ENCODE measurements around the gene TRPM5.

Gene TRPM5

DNA sequence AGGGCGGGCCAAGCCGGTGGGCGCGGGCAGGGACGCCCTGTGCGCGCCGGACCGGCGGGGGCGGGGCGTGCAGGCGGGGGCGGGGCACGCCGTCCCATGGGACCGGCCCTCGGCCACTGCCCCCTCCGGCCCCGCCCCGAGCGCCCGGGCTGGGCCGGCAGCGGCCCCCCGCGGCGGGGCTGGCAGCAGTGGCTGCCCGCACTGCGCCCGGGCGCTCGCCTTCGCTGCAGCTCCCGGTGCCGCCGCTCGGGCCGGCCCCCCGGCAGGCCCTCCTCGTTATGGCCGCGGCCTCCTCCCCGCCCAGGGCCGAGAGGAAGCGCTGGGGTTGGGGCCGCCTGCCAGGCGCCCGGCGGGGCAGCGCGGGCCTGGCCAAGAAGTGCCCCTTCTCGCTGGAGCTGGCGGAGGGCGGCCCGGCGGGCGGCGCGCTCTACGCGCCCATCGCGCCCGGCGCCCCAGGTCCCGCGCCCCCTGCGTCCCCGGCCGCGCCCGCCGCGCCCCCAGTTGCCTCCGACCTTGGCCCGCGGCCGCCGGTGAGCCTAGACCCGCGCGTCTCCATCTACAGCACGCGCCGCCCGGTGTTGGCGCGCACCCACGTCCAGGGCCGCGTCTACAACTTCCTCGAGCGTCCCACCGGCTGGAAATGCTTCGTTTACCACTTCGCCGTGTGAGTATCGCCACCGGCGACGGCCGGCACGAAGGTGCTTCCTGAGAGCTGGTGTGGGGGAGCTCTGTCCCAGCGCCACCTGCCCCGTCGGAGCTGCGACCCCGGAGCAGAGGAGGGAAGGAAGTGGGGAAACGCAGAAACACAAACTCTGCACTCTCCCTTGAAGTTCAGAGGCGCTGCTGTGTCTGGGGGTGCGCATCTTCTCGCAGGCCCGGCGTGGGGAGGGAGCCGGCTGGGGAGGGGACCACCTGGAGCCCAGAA is 769 bp upstream of the TRPM5 start, which contains the start of gene KCNQ1:
Gene KCNQ1, plus strand, starts transcription at position 188 of the 925 bp plus-strand sequence. Its CDS starts 91 bp downstream, at position 279.
- peak in 1 of 42 donors; percentile 18 for DNase-seq
- intact Hi-C loops (cut with DNase I), result no loop called here

DNA sequence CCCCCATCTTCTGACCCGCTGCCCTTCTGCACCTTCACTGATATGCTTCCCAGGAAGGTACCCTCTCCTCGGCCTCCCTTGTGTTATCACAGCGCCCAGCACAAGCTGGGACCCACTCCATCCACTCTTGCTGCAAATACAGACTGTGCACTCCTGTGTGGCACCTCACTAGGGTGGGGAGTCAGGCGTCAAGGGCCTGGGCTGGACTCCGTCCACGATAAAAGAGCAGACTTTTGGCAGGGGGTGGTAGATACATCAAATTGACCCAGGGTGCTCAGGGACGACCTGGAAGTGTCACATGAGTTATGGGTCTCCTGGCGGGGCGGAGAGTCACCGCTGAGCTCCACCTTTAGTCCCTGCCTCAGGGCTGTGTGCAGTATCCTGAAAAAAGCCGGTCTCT is 908 bp downstream of the TRPM5 start:
- intact Hi-C loops (cut with DNase I), result no loop called here
- peak in 1 of 42 donors; percentile 6 for DNase-seq

DNA sequence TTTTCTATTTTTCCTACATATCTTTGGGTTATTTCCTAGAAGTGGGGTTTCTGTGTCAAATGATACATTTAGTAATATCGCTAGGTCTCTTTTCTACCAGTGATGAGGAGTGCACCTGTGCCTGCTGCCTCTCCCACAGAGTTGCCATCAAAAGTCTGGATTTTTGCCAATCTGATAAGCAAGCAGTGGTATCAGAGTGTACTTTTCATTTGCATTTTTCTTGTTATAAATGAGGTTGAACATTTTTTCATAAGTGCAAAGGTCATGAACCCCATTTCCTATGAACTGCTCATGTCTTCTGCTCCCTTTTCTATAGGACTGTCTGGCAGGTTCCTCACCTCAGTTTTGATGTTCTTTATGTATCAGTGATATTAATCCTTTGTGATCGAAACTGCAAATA is 1.7 kb downstream of the TRPM5 start:
- no peak for DNase-seq
- intact Hi-C loops (cut with DNase I), result no loop called here

DNA sequence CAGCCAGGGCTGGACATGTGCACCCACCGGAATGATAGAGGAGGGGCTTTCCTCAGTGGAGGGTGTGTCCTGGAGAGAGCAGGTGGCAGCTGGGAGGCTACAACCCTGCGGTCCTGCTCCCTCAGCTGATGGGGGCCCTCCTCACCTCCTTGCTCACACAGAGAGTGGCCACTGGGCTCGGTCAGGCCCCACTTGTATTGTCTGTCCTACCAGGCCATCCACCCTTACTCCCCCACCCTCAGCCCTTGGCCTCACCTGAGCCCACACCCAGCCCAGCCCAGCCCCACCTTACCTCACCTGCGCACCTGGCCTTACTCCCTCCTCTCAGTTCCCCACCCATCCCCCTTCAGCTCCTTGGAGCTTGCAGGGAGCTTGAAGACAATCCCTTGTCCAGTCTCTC is 3.1 kb downstream of the TRPM5 start:
- DNase-seq, result peak in 1 of 42 donors; percentile 4
- intact Hi-C loops (cut with DNase I), result no loop called here

DNA sequence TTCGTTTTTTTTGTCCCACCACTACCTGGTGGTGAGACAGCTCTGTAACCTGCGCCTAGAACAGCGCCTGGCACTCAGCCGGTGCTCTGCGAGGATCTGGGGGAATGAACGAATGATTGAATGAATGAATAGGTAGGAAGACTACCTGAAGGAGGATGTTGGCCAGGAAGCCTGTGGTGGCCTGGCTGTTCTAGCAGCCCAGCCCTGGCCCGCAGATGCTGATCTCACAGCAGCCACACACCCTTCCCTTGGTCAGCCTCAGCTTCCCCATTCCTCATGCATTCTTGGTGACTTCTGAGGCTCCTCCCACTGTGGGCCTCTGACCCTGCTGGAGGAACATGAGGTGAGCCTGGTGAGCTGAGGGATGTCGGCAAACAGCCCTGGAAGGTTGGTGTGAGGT is 3.7 kb downstream of the TRPM5 start:
- DNase-seq, result no peak
- intact Hi-C loops (cut with DNase I), result no loop called here

DNA sequence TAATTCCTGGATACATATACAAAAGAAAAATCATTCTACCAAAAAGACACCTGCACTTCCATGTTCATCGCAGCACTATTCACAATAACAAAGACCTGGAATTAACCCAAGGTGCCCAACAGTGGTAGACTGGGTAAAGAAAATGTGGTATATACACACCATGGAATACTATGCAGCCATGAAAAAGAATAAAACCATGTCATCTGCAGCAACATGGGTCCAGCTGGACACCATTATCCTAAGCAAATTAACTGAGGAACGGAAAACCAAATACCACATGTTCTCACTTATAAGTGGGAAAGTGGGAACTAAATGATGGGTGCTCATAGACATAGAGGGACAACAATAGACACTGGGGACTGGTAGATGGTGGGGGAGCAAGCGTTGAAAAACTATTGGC is 4.5 kb downstream of the TRPM5 start:
- intact Hi-C loops (cut with DNase I), result no loop called here
- DNase-seq, result no peak

DNA sequence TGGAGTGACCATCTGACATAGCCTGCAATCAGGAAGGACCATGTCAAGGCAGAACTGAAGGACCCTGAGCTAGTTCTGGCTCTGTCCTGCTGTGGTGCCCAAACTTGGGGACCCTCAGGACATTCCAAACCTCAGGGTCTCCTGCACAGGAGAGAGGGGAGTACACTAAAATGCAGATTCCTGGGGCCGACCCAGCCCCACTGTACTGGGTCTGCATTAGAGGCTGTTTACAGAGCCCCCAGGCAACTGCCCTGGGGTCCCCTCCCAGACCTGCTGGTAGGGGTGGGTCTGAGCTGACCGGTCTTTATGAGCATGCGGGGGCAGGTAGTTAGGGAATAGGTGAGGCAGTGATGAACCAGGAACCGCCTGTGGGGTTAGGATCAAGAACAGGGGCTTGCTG is 6.8 kb downstream of the TRPM5 start:
- intact Hi-C loops (cut with DNase I), result no loop called here
- peak in 1 of 42 donors; percentile 7 for DNase-seq

DNA sequence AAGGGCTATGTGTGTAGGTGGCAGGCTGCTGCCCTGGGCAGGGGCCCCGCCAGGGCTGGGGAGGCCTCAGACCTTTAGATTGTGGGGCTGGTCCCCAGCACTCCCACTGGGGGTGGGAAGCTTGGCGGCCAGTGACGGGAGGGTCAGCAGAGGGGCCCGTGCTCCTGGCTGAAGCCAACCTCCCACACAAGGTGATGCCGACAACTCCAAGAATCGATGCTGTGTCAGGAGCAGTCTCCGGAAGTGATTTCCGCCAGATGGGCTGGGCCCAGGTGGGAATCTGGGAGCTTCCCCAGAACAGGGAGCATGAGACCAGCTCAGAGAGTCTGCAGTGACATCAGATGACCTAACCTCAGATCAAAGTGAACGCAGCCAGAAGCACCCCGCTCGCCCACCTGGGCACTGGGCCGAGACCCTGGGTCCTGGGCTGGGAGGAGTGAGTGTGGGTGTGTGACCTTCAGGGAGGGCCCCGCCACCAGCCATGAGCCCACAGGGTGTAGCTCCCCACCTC is 7.7 kb downstream of the TRPM5 start:
- intact Hi-C loops (cut with DNase I), result no loop called here
- no peak for DNase-seq

DNA sequence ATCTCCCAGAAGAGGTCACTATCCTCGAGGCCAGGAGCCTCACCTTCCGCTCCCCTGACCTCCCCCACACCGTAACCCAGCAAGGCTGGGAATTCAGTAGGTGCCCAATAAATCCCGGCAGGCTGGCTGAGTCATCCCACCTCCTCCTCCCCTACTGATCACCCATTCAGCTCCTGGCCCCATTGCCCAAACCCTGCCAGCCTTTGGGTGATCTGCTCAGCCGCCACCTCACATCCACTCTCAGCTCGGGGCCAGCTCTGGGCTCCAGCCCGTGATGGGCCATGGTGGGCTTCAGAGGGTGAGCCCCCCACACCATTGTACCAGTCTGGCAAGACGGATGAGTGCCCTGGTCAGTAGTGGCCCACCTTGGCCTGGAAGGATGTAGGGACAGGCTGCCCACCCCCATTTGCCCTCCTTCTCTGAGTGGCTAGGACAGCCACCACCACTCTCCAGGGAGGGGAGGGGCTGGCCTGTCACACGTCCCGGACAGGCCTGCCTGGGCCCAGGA is 8.2 kb downstream of the TRPM5 start:
- peak in 1 of 42 donors; percentile 7 for DNase-seq
- intact Hi-C loops (cut with DNase I), result no loop called here

DNA sequence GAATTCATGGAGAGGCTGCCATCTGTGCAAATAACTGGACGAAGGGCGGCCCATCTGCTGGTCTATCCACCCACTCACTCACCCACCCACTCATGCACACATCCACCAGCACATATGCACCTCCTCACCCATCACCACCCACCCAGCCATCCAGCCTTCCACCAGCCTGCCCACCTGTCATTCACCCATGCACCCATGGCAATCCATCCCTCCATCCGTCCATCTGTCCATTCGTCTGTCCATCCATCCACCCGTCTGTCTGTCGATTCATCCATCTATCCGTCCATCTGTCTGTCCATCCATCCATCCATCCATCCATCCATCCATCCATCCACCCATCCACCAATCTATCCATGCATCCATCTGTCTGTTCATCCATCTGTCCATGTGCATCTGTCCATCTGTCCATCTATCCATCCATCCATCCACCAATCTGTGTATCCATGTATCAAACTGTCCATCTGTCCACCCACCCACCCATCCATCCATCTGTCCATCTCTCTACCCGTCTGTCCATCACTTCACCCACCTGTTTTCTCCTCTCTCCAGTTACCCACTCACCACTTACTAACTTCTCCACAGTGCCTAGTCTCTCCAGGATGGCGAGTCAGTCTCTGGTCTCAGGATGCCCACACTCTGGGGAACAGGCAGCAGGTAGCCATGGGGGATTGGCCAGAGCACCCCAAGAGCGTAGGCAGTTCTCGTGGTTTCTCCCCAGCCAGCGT is 8.9 kb downstream of the TRPM5 start:
- DNase-seq, result peak in 1 of 42 donors; percentile 5
- intact Hi-C loops (cut with DNase I), result no loop called here

DNA sequence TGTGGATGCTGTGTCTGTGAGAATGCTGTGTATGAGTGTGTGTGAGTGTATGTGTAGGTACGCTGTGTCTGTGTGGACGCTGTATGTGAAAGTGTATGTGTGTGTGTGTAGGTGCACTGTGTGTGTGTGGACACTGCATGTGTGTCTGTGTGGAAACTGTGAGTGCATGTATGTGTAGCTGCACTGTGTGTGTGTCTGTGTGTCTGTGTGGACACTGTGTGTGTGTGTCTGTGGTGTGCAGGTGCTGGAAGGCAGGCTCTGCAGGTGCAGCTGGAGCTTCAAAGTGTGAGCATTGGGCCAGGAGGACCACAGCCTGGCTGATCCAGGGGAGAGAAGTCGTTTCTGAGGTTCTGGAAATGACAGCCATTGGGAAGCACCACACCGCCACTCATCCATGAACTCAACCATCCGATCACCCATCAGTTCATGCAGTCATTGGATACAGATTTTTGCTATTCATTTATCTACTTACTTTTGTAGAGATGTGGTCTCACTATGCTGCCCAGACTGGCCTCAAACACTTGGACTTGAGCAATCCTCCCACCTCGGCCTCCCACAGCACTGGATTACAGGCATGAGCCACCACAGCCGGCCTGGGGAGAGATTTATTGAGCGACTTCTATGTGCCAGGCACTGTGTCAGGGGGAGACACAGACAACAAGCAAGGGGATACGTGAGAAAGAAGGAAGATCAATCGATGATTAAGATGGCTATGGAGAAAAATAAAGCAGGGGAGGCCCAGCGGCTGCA is 9.6 kb downstream of the TRPM5 start:
- DNase-seq, result peak in 1 of 42 donors; percentile 9
- intact Hi-C loops (cut with DNase I), result no loop called here

DNA sequence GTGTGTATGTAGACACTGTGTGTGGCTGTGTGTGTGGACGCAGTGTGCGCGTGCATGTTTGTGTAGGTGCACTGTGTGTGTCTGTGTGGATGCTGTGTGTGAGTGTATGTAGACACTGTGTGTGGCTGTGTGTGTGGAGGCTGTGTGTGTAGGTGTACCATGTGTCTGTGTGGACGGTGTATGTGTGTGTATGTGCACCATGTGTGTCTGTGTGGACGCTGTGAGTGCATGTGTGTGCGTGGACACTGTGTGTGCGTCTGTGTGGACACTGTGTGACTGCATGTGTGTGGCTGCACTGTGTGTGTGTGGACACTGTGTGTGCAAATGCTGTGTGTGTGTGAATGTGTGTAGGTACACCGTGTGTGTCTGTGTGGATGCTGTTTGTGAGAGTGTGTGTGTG is 10.3 kb downstream of the TRPM5 start:
- intact Hi-C loops (cut with DNase I), result no loop called here
- peak in 1 of 42 donors; percentile 5 for DNase-seq

DNA sequence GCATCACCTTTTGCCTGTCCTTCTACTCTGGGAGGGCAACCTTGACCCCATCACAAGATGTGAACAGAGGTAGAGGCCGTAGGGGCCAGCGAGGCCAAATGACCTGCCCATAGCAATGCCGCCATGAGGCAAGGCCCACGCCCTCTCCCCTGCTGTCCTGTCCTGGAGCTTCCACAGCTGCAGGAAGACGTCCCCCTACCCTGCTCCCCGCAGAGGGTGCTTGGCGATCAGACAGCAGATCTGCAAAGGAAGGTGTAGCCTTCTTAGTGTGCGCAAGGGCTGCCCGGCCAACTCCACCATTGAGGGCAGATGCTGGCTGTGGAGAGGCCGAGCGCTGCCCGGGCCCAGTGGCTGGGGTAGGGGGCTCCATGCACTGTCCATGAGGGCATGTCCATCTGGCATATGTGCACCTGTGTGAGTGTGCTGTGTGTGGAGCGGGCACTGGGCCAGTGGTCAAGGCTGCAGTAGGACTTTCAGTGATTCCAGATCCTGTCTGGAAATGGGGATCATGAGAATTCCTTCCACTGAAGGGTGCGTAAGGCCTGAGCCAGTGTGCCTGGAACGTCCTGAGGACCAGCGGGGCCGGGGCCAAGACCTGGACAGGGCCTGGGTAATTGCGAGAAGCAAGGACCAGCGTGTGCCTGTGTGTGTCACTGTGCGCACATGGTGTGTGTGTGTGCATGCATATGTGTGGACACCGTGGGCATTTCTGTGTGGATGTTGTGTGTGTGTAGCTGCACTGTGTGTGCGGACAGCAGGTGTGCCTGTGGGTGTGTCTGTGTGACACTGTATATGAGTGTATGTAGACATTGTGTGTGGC is 11.0 kb downstream of the TRPM5 start:
- intact Hi-C loops (cut with DNase I), result no loop called here
- DNase-seq, result peak in 1 of 42 donors; percentile 10

DNA sequence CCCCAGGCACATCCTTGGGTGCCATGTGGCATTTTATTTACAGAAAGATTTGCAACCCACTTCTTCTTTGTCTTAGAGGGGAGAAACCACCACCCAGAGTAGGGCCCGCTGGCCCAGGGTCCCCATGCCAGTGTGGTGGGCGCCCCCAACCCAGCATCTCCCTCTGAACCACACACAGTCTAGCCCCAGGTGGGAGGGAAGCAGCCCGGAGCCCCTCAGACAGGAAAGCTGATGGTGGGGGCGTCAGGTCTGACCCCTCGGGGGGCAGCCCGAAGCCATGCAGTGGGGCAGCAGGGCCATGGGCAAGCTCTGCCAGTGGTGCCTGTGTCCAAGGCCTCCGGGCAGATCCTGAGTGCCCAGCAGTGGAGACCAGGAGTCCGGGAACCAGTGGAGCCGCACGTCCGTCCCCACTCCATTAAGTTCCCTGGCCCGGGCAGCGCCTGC is 11.7 kb downstream of the TRPM5 start:
- DNase-seq, result no peak
- intact Hi-C loops (cut with DNase I), result no loop called here

DNA sequence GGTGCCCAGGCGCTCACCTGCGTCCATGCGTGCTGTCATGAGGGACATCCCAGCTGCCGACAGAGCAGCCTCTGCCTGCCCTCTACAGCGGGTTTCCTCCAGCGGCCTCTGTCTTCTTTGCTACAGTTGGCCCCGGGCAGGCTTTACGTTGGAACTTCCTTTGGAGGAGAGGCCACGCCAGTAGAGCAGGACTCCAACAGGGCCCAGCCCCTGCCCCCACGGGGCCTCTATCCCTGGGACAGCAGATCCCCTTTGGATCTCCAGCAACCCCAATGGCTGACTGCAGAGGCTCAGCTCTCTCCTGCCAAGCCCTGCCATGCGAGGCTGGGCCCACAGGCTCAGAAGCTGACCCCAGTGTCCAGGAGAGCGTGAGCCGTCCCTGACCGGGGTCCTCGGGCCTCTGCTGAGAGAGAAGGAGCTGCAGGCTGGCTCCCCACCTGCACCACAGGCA is 12.1 kb downstream of the TRPM5 start:
- intact Hi-C loops (cut with DNase I), result no loop called here
- DNase-seq, result no peak

DNA sequence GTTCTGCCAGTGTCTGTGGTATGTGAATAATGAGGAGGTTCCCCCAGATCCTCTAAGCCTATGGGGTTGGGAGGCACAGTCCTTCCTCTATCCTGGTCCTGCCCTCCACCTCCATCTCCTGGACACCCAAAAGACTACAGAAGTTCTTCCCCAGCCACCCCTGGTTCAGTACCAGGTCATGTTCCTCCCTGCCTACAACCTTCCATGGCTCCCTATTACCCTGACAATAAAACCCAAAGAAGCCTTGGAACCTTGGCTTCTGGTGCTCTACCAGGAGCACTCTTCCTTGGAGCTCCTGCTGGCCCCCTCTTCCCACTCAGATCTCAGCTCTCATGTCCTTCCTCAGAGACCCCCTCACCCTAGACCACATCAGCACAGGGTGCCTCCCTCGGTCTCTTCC is 12.9 kb downstream of the TRPM5 start:
- no peak for DNase-seq
- intact Hi-C loops (cut with DNase I), result no loop called here

DNA sequence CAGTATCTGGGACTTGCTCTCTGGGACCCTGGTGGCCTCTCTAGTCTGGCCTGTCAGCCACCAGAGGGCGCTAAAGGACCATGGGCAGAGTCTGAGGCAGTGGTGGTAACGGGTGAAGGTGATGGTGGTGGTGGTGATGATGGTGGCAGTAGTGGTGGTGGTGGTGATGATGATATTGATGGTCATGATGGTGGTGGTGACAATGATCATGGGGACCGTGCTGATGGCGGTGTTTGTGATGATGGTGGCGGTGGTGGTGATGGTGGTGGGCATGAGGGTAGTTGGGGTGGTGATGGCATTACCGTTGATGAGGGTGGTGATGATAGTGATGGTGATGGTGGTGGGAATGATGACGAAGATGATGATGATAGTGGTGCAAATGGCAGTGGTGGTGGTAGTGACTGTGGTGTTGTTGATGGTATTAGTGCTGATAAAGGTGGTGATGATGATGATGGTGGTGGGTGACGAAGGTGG is 16.0 kb downstream of the TRPM5 start:
- intact Hi-C loops (cut with DNase I), result loop anchor here (2.0 to 5.0 kb wide), 2 partner anchors 102 to 464 kb away; no protein-coding TSS in a partner anchor
- peak; percentile 32 to 88 (median 71) for DNase-seq

All from head of caudate nucleus (tissue), 42 donors.